Measurements from ENCODE around the gene ARAF.
A peak's percentile ranks its signal among the peaks of the same experiment; 100 is the strongest.

Gene ARAF

GRCh38 chrX:47566841-47567240, 5.8 kb downstream of the ARAF start:
- no peak overlapping the region for H3K4me3 ChIP-seq (ENCODE audit: low read length in 2 of 2)
- peaks cover 17% of the 10 kb centered on the region for H3K4me1 ChIP-seq (ENCODE audit: control insufficient read depth, insufficient read depth, low read length)
- H3K9ac ChIP-seq (ENCODE audit: low read length in 2 of 2) = no peak overlapping the region
- H3K27ac ChIP-seq (ENCODE audit: low read length) = no peak overlapping the region
- no peaks in the 10 kb centered on the region for H3K9me3 ChIP-seq (ENCODE audit: control insufficient read depth in 2 of 2, low read length in 2 of 2)
- peaks cover 0 to 3% of the 10 kb centered on the region in 2 donors for H3K27me3 ChIP-seq (ENCODE audit: control insufficient read depth in 1 of 2, insufficient read depth in 2 of 2, low read length in 2 of 2)
- H3K36me3 ChIP-seq (ENCODE audit: control insufficient read depth in 2 of 2, insufficient read depth in 2 of 2, low read length in 2 of 2) = peaks cover 35 to 47% of the 10 kb centered on the region in 2 donors

GRCh38 chrX:47568656-47569295, 7.8 kb downstream of the ARAF start:
- H3K27ac ChIP-seq (ENCODE audit: low read length) = no peak overlapping the region
- H3K36me3 ChIP-seq (ENCODE audit: control insufficient read depth in 2 of 2, insufficient read depth in 2 of 2, low read length in 2 of 2) = peaks cover 28 to 42% of the 10 kb centered on the region in 2 donors
- H3K4me1 ChIP-seq (ENCODE audit: control insufficient read depth, insufficient read depth, low read length) = peaks cover 13% of the 10 kb centered on the region
- H3K27me3 ChIP-seq (ENCODE audit: control insufficient read depth in 1 of 2, insufficient read depth in 2 of 2, low read length in 2 of 2) = peaks cover 0 to 12% of the 10 kb centered on the region in 2 donors
- H3K4me3 ChIP-seq (ENCODE audit: low read length in 2 of 2) = no peak overlapping the region
- H3K9ac ChIP-seq (ENCODE audit: low read length in 2 of 2) = no peak overlapping the region
- H3K9me3 ChIP-seq (ENCODE audit: control insufficient read depth in 2 of 2, low read length in 2 of 2) = no peaks in the 10 kb centered on the region

GRCh38 chrX:47570794-47571193, 9.8 kb downstream of the ARAF start:
- Histone ChIP-seq H3K4me3 (ENCODE audit: low read length in 2 of 2) (no peak overlapping the region), H3K27me3 (ENCODE audit: control insufficient read depth in 1 of 2, insufficient read depth in 2 of 2, low read length in 2 of 2) (peaks cover 0 to 12% of the 10 kb centered on the region in 2 donors), H3K9me3 (ENCODE audit: control insufficient read depth in 2 of 2, low read length in 2 of 2) (no peaks in the 10 kb centered on the region), H3K36me3 (ENCODE audit: control insufficient read depth in 2 of 2, insufficient read depth in 2 of 2, low read length in 2 of 2) (peaks cover 18 to 32% of the 10 kb centered on the region in 2 donors), H3K9ac (ENCODE audit: low read length in 2 of 2) (no peak overlapping the region), H3K27ac (ENCODE audit: low read length) (no peak overlapping the region), H3K4me1 (ENCODE audit: control insufficient read depth, insufficient read depth, low read length) (peaks cover 15% of the 10 kb centered on the region)

GRCh38 chrX:47571215-47571614, 10.2 kb downstream of the ARAF start:
- peaks cover 15% of the 10 kb centered on the region for H3K4me1 ChIP-seq (ENCODE audit: control insufficient read depth, insufficient read depth, low read length)
- H3K27ac ChIP-seq (ENCODE audit: low read length) = no peak overlapping the region
- no peak overlapping the region for H3K9ac ChIP-seq (ENCODE audit: low read length in 2 of 2)
- peaks cover 0 to 14% of the 10 kb centered on the region in 2 donors for H3K27me3 ChIP-seq (ENCODE audit: control insufficient read depth in 1 of 2, insufficient read depth in 2 of 2, low read length in 2 of 2)
- H3K9me3 ChIP-seq (ENCODE audit: control insufficient read depth in 2 of 2, low read length in 2 of 2) = no peaks in the 10 kb centered on the region
- peaks cover 18 to 32% of the 10 kb centered on the region in 2 donors for H3K36me3 ChIP-seq (ENCODE audit: control insufficient read depth in 2 of 2, insufficient read depth in 2 of 2, low read length in 2 of 2)
- H3K4me3 ChIP-seq (ENCODE audit: low read length in 2 of 2) = no peak overlapping the region

- Histone ChIP-seq H3K4me3 (ENCODE audit: low read length in 2 of 2) (no peak overlapping the region), H3K27me3 (ENCODE audit: control insufficient read depth in 1 of 2, insufficient read depth in 2 of 2, low read length in 2 of 2) (peaks cover 0 to 16% of the 10 kb centered on the region in 2 donors), H3K9me3 (ENCODE audit: control insufficient read depth in 2 of 2, low read length in 2 of 2) (no peaks in the 10 kb centered on the region), H3K9ac (ENCODE audit: low read length in 2 of 2) (no peak overlapping the region), H3K27ac (ENCODE audit: low read length) (no peak overlapping the region), H3K4me1 (ENCODE audit: control insufficient read depth, insufficient read depth, low read length) (peaks cover 15% of the 10 kb centered on the region), H3K36me3 (ENCODE audit: control insufficient read depth in 2 of 2, insufficient read depth in 2 of 2, low read length in 2 of 2) (peaks cover 18 to 30% of the 10 kb centered on the region in 2 donors)
Measured at GRCh38 chrX:47571896-47572295, 10.9 kb downstream of the ARAF start.

- Histone ChIP-seq H3K27me3 (ENCODE audit: control insufficient read depth in 1 of 2, insufficient read depth in 2 of 2, low read length in 2 of 2) (peaks cover 0 to 16% of the 10 kb centered on the region in 2 donors), H3K4me3 (ENCODE audit: low read length in 2 of 2) (no peak overlapping the region), H3K9me3 (ENCODE audit: control insufficient read depth in 2 of 2, low read length in 2 of 2) (no peaks in the 10 kb centered on the region), H3K27ac (ENCODE audit: low read length) (no peak overlapping the region), H3K36me3 (ENCODE audit: control insufficient read depth in 2 of 2, insufficient read depth in 2 of 2, low read length in 2 of 2) (peaks cover 14 to 20% of the 10 kb centered on the region in 2 donors), H3K9ac (ENCODE audit: low read length in 2 of 2) (no peak overlapping the region), H3K4me1 (ENCODE audit: control insufficient read depth, insufficient read depth, low read length) (peaks cover 15% of the 10 kb centered on the region)
Measured at GRCh38 chrX:47572773-47573340, 11.9 kb downstream of the ARAF start.

GRCh38 chrX:47573341-47574075, 12.5 kb downstream of the ARAF start:
- Histone ChIP-seq H3K4me3 (ENCODE audit: low read length in 2 of 2) (peak overlapping the region in 1 of 2 donors; percentile 40), H3K4me1 (ENCODE audit: control insufficient read depth, insufficient read depth, low read length) (peaks cover 15% of the 10 kb centered on the region), H3K27me3 (ENCODE audit: control insufficient read depth in 1 of 2, insufficient read depth in 2 of 2, low read length in 2 of 2) (peaks cover 0 to 16% of the 10 kb centered on the region in 2 donors), H3K36me3 (ENCODE audit: control insufficient read depth in 2 of 2, insufficient read depth in 2 of 2, low read length in 2 of 2) (peaks cover 8 to 15% of the 10 kb centered on the region in 2 donors), H3K27ac (ENCODE audit: low read length) (no peak overlapping the region), H3K9me3 (ENCODE audit: control insufficient read depth in 2 of 2, low read length in 2 of 2) (no peaks in the 10 kb centered on the region), H3K9ac (ENCODE audit: low read length in 2 of 2) (peak overlapping the region in 1 of 2 donors; percentile 36)

- no peaks in the 10 kb centered on the region for H3K9me3 ChIP-seq (ENCODE audit: control insufficient read depth in 2 of 2, low read length in 2 of 2)
- H3K27ac ChIP-seq (ENCODE audit: low read length) = no peak overlapping the region
- H3K36me3 ChIP-seq (ENCODE audit: control insufficient read depth in 2 of 2, insufficient read depth in 2 of 2, low read length in 2 of 2) = peaks cover 2 to 12% of the 10 kb centered on the region in 2 donors
- no peak overlapping the region for H3K9ac ChIP-seq (ENCODE audit: low read length in 2 of 2)
- peaks cover 0 to 17% of the 10 kb centered on the region in 2 donors for H3K27me3 ChIP-seq (ENCODE audit: control insufficient read depth in 1 of 2, insufficient read depth in 2 of 2, low read length in 2 of 2)
- H3K4me3 ChIP-seq (ENCODE audit: low read length in 2 of 2) = peak overlapping the region in 1 of 2 donors; percentile 40
- H3K4me1 ChIP-seq (ENCODE audit: control insufficient read depth, insufficient read depth, low read length) = peaks cover 15% of the 10 kb centered on the region
Measured at GRCh38 chrX:47574076-47574546, 13.1 kb downstream of the ARAF start.

GRCh38 chrX:47574547-47575301, 13.7 kb downstream of the ARAF start:
- H3K27me3 ChIP-seq (ENCODE audit: control insufficient read depth in 1 of 2, insufficient read depth in 2 of 2, low read length in 2 of 2) = peaks cover 0 to 17% of the 10 kb centered on the region in 2 donors
- peaks cover 0 to 8% of the 10 kb centered on the region in 2 donors for H3K36me3 ChIP-seq (ENCODE audit: control insufficient read depth in 2 of 2, insufficient read depth in 2 of 2, low read length in 2 of 2)
- no peak overlapping the region for H3K4me3 ChIP-seq (ENCODE audit: low read length in 2 of 2)
- no peak overlapping the region for H3K27ac ChIP-seq (ENCODE audit: low read length)
- H3K9ac ChIP-seq (ENCODE audit: low read length in 2 of 2) = no peak overlapping the region
- peaks cover 15% of the 10 kb centered on the region for H3K4me1 ChIP-seq (ENCODE audit: control insufficient read depth, insufficient read depth, low read length)
- no peaks in the 10 kb centered on the region for H3K9me3 ChIP-seq (ENCODE audit: control insufficient read depth in 2 of 2, low read length in 2 of 2)

All from stomach smooth muscle (tissue), 2 donors.